Mammary epithelial cell (primary cell): ENCODE data around the gene HHAT.

Experiments
- EZH2 ChIP-seq: IDR thresholded peaks from 2 replicates; pipeline ENCODE4 v1.6.1; 2012; ENCODE audit warnings: low read length, inconsistent platforms, borderline replicate concordance
- TF ChIP-seq, protein P1 (sequence below), 2 donors: IDR thresholded peaks in 1 of 2; conservative IDR thresholded peaks in 1 of 2; 2 replicates each; pipeline ENCODE4 v1.5.1; 2011 to 2012; ENCODE audit warnings: inconsistent platforms in 2 of 2, low read length in 2 of 2, mild to moderate bottlenecking in 2 of 2, control low read depth in 1 of 2, low read depth in 1 of 2; ENCODE audit not compliant: insufficient read depth in 1 of 2; ENCODE audit errors: extremely low read depth in 1 of 2

DNA sequence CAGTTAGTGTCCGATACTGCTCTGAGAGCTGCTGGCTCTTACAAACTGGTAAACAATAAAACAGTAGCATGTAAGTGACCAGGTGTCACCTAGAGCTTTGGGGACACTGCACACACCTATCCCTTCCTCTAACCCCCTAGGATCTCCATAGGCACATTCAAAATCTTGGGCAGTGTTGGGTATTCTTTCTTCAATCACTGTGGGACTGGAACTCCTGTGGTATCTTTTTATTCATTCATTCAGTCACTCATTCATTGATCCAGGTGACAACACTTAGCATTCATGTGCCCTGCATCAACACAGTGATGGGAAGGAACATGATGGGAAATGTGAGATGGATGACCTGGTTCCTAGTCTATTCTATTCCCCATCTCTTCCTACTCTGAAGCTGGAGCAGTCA is 73.9 kb downstream of the HHAT start:
- TF ChIP-seq, protein P1, sequence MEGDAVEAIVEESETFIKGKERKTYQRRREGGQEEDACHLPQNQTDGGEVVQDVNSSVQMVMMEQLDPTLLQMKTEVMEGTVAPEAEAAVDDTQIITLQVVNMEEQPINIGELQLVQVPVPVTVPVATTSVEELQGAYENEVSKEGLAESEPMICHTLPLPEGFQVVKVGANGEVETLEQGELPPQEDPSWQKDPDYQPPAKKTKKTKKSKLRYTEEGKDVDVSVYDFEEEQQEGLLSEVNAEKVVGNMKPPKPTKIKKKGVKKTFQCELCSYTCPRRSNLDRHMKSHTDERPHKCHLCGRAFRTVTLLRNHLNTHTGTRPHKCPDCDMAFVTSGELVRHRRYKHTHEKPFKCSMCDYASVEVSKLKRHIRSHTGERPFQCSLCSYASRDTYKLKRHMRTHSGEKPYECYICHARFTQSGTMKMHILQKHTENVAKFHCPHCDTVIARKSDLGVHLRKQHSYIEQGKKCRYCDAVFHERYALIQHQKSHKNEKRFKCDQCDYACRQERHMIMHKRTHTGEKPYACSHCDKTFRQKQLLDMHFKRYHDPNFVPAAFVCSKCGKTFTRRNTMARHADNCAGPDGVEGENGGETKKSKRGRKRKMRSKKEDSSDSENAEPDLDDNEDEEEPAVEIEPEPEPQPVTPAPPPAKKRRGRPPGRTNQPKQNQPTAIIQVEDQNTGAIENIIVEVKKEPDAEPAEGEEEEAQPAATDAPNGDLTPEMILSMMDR (conservative IDR thresholded peaks at IDR 0.05 in 1 of 2, IDR thresholded peaks at IDR 0.05 in 1 of 2; ENCODE audit: extremely low read depth in 1 of 2, insufficient read depth in 1 of 2, low read depth in 1 of 2, low read length in 2 of 2): no peak
- no peak for TF ChIP-seq EZH2
